GM21737 (cell line): ENCODE data around the gene LSM5.

Experiments
- ATAC-seq: cut with Tn5 transposase; IDR thresholded peaks from one replicate; pipeline ENCODE4 v1.9.1; 2021; ENCODE audit warnings: mild to moderate bottlenecking, moderate library complexity; ENCODE audit not compliant: unreplicated experiment

The LSM5 gene

DNA sequence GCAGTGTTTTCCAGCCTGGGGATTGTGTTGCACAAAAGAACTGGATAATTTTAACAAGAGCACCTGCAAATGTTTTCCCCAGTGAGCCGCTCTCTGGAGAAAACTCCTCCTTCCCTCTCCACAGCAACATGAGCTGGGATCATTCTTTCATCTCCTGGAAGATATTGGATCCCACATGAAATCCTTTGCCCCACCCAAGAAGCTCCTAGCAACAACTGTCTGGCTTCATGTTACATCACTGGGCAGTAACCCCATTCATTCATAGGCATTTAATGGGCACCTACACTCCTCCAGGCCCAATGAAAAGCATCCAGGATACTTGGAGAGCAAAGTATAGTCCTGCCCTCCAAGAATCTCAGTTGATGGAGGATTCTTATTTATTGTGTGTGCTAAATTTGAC lies 27.2 kb downstream of the LSM5 start:
- no peak for ATAC-seq

DNA sequence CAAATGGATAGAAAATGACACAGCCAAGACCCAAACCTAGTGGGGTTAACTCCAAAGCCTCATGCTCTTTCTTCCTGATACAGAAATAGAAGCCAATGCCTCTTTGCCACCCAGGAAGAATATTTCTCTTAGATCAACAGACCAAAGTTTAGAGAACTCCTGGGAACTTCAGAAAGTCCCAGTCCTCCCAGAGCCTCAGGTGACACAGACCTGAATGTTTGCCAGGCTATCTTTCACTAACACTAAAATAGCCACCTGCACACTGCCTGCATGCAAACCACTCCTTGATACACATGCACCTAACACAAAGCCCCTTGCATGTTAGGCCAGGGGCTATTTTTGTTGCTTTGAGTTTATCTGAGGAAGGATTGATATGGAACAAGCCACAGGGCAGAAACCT lies 27.7 kb downstream of the LSM5 start:
- ATAC-seq = no peak

DNA sequence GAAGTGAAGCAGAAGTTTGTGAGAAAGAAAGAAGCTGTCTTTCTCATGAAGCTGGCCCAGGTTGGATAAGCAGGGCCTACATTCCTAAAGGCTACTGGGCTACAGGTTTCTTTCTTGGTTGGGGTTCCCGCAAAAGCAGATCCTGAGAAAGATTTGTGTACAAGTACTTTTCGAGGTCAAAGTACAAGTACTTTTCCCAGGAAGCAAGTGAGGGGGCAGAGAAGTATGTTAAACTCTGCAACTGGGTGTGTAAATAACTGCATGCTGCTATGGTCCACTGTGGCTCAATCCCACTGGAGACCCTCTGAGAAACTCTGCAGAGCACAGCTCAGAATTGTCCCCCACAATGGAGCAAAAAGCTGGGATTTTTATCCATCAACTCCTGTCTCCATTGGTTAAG lies 28.7 kb downstream of the LSM5 start:
- no peak for ATAC-seq

DNA sequence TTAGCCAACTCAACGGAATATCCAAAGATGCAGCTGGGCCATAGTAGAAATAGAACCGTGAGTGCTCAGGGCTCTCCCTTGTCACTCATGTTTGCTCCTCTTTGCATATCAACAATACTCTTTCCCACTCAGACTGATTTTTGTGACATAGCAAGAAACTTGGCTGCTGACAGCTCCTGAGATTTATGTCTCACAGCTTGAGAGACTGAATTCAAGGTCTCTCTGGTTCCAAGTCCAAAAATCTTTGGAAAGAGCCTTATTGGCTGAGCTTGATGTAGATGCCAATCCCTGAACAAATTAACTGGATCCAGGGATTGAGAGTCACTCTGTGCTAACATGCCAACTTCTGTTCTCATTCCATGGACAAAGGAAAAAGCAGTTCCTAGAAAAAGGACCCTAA lies 30.4 kb downstream of the LSM5 start:
- ATAC-seq = no peak

DNA sequence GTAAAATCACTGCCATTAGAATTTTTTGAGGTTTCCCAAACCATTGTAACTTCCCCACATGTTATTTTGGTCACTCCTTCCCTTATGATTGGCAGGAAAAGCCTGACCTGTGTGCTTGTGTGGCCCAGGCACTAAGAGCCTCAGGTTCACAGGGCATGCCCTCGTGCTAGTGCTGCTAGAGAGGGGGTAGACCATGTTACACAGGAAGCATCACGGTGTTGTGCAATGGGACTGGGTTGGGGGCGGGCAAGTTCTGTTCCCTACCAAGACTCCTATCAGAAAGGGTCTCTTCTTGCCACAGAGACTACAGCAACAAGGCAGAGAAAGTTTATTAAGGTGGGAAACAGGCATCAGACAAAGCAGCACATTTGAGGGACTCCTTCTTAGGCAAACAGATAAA lies 32.2 kb downstream of the LSM5 start:
- no peak for ATAC-seq

DNA sequence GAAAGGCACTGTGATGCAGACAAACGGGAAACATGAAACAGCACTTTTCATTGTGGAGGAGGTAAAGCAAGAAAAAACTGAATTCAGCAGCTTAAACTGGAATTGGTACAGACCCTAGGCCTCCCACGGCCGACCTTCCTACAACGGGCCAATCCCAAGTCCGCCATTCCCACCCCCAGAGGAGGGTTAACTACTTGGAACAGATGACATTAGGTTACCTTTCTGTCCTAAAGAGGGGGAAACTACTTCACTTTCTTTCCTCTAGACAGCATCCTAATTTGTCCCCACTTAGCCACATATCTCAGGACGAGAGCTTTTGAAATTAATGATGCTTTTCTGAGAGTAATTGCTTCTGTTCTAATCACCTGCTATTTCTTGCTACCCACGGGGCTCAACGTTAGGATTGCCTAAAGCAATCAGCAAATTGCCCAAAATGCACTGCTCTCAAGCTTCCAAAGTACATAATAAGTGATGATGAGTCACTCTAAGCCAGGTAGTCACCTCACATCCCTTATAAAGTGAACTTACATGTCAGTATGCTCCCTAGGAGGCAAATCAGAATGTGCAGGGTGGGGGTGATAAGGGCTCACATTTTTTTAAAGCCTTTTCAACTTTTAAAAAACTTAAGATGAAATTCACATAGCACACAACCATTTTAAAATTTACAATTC lies 36.7 kb downstream of the LSM5 start:
- no peak for ATAC-seq

DNA sequence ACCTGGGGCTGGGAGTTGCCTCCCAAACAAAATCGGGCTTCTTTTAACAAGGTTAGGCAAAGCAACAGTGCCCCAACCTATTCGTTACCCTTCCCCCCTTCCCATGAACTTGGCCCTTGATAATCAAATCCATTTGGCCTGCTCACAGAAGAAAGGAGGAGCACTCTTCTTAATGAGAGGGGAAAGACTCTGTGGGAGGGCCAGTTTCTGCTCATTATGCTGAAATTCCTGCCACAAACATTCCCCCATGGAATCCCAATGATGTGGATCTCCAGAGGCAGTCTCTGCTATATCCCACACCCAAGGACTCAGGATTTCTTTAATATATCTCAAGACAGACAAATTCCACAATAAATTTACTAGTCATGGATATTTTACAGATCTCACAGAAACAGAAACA lies 43.0 kb downstream of the LSM5 start:
- ATAC-seq = no peak

DNA sequence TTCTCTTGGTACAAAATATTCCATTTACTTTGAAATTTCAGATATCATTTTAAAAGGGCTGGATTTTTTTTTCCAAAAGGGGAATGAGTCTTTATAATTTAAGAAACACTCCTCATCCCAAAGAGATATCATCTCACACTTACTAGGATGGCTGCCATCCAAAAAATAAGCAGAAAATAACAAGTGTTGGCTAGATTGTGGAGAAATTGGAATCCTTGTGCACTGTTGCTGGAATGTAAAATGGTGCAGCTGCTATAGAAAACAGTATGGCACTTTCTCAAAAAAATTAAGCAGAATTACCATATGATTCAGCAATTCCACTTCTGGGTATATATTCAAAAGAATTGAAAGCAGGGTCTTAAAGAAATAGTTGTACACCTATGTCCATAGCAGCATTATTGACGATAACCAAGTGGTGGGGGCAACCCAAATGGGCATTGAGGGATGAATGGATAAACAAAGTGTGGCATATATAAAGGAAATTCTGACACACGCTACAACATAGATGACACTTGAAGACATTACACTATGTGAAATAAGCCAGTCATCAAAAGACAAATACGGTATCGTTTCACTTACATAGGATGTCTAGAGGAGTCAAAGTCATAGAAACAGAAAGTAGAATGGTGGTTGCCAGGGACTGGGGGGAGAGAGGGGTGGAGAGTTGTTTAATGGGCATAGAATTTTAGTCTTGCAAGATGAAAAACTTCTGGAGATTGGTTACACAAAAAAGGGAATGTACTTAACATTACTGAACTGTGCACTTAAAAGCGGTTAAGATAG lies 53.8 kb downstream of the LSM5 start:
- no peak for ATAC-seq
